Liver (tissue), 3 donors: ENCODE data around the gene TESMIN.

ENCODE experiments used
- CTCF ChIP-seq: fragments of 150-350 bp; IDR thresholded peaks from 2 replicates; pipeline ENCODE4 v1.5.1; 2017; ENCODE audit warnings: improper control_type of control experiment, low read depth, low read length; ENCODE audit not compliant: missing input control
- HNF4G ChIP-seq: IDR thresholded peaks from 2 replicates; pipeline ENCODE4 v1.6.1; 2016; ENCODE audit warnings: antibody characterized with exemption
- JUND ChIP-seq, 2 donors: IDR thresholded peaks; 2 replicates each; pipeline ENCODE4 v1.6.1; 2016; ENCODE audit warnings: antibody characterized with exemption in 2 of 2
- NR2F2 ChIP-seq: IDR thresholded peaks from 2 replicates; pipeline ENCODE4 v1.6.1; 2016; ENCODE audit warnings: antibody characterized with exemption
- RAD21 ChIP-seq, 2 donors: IDR thresholded peaks; 2 replicates each; pipeline ENCODE4 v1.6.1; 2016; ENCODE audit warnings: antibody characterized with exemption in 2 of 2, mild to moderate bottlenecking in 2 of 2
- REST ChIP-seq: IDR thresholded peaks from 2 replicates; pipeline ENCODE4 v1.6.1; 2016; ENCODE audit warnings: antibody characterized with exemption, mild to moderate bottlenecking
- RXRA ChIP-seq, 2 donors: IDR thresholded peaks; 2 replicates each; pipeline ENCODE4 v1.6.1; 2017 to 2018; ENCODE audit warnings: antibody characterized with exemption in 2 of 2, mild to moderate bottlenecking in 1 of 2
- SP1 ChIP-seq: IDR thresholded peaks from 2 replicates; pipeline ENCODE4 v1.6.1; 2018; ENCODE audit warnings: antibody characterized with exemption, mild to moderate bottlenecking
- TAF1 ChIP-seq: conservative IDR thresholded peaks from 2 replicates; pipeline ENCODE4 v1.6.1; 2016; ENCODE audit warnings: antibody characterized with exemption, mild to moderate bottlenecking
- TF ChIP-seq, protein P1 (sequence below): IDR thresholded peaks from 2 replicates; pipeline ENCODE4 v1.6.1; 2016; ENCODE audit warnings: antibody characterized with exemption
- donor health status: healthy.
- donor health status: healthy.

- TF ChIP-seq CTCF, result no peak
- TF ChIP-seq HNF4G, result no peak
- no peak for TF ChIP-seq SP1
- no peak for TF ChIP-seq TAF1
- no peak for TF ChIP-seq RXRA (IDR thresholded peaks at IDR 0.05)
- TF ChIP-seq JUND (IDR thresholded peaks at IDR 0.05), result no peak
- TF ChIP-seq NR2F2, result no peak
- TF ChIP-seq REST, result no peak
- TF ChIP-seq RAD21 (IDR thresholded peaks at IDR 0.05), result no peak
- TF ChIP-seq, protein P1, sequence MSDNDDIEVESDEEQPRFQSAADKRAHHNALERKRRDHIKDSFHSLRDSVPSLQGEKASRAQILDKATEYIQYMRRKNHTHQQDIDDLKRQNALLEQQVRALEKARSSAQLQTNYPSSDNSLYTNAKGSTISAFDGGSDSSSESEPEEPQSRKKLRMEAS, result no peak
Observed at GRCh38 chr11:68693484-68693882, 57.8 kb downstream of the TESMIN start.
